ENCODE data around the gene PRICKLE3. TPM values are rescaled to one million over a fixed set of nuclear protein-coding genes. Genes with fewer than 3 reads are reported as not detected.

The PRICKLE3 gene
- total RNA-seq, 1 donor from 2014 or later: 14.2 TPM

Other genes with a start within 250 kb of the PRICKLE3 start
- gene OTUD5, start 228.8 kb downstream of the PRICKLE3 start, total RNA-seq: 37.2 and 61.6 TPM in 2 replicates
- 7.1 and 14.0 TPM in 2 replicates for gene KCND1, start 214.5 kb downstream of the PRICKLE3 start, total RNA-seq
- gene GRIPAP1, start 184.1 kb downstream of the PRICKLE3 start, total RNA-seq: 29.0 and 40.7 TPM in 2 replicates
- gene TFE3, start 143.0 kb downstream of the PRICKLE3 start, total RNA-seq: 30.6 and 72.0 TPM in 2 replicates
- gene CCDC120, start 127.4 kb downstream of the PRICKLE3 start, total RNA-seq: 1.9 and 5.5 TPM in 2 replicates
- 4.3 and 9.4 TPM in 2 replicates for gene PRAF2, start 112.4 kb downstream of the PRICKLE3 start, total RNA-seq
- gene WDR45, start 106.5 kb downstream of the PRICKLE3 start, total RNA-seq: 39.8 and 62.7 TPM in 2 replicates
- 21.5 and 26.2 TPM in 2 replicates for gene GPKOW, start 62.6 kb downstream of the PRICKLE3 start, total RNA-seq
- 5.3 and 8.5 TPM in 2 replicates for gene MAGIX, start 23.6 kb downstream of the PRICKLE3 start, total RNA-seq
- gene PLP2, start 14.5 kb downstream of the PRICKLE3 start, total RNA-seq: 10.4 and 13.4 TPM in 2 replicates
- 0.10 and 0.52 TPM in 2 replicates for gene SYP, start 13.8 kb upstream of the PRICKLE3 start, total RNA-seq
- gene CACNA1F, start 47.0 kb upstream of the PRICKLE3 start, total RNA-seq: 0.05 TPM in 1 of 2 replicates, not detected in the other
- 12.6 and 14.2 TPM in 2 replicates for gene CCDC22, start 49.1 kb upstream of the PRICKLE3 start, total RNA-seq
- 0.05 TPM in 1 of 2 replicates, not detected in the other for gene FOXP3, start 78.3 kb upstream of the PRICKLE3 start, total RNA-seq
- gene PPP1R3F, start 83.4 kb upstream of the PRICKLE3 start, total RNA-seq: 1.6 and 12.4 TPM in 2 replicates
- not detected in 2 replicates for gene GAGE10, start 117.3 kb upstream of the PRICKLE3 start, total RNA-seq
- gene GAGE12J, start 135.7 kb upstream of the PRICKLE3 start, total RNA-seq: not detected in 2 replicates
- not detected in 2 replicates for gene GAGE13, start 145.2 kb upstream of the PRICKLE3 start, total RNA-seq